Measurements from ENCODE around the gene COLGALT1. TPM values are rescaled to one million over a fixed set of nuclear protein-coding genes. Genes with fewer than 3 reads are reported as not detected.
"Not testable (repeated sequence)": the region's sequence is repeated elsewhere in the genome, so short reads cannot be mapped to it uniquely, and the experiment has no call there.

The COLGALT1 gene
- polyA plus RNA-seq, 3 donors: 66.8 to 176 (median 68.8) TPM

DNA sequence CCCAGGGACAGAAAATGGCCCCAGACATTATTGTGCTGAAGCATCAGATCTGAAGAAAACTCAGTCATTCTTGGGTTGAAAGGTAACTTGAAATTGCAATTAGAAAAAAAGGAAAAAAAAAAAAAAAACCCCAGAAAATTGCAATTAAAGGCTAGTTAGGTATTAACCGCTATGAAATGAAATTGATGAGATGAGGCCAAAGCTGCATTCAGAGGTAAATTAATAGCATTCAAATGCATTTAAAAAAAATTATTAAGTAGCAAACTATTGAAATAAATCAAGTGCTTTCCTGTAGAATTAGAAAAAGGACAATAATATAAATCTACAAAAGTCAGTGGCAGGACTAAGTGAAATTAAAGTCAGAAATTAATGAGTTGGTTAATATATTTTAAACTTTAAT is 37.6 kb upstream of the COLGALT1 start:
- Histone ChIP-seq H3K9ac (ENCODE audit: insufficient read depth, low read length, poor library complexity, severe bottlenecking) (no peak overlapping the region), H2AFZ (ENCODE audit: insufficient read depth, low read depth, low read length, poor library complexity, severe bottlenecking) (no peak overlapping the region), H3K27me3 (ENCODE audit: control insufficient read depth in 2 of 2, insufficient read depth in 2 of 2, low read length in 2 of 2) (no peaks in the 10 kb centered on the region), H3K36me3 (replicated peaks in 1 of 2; ENCODE audit: control insufficient read depth in 1 of 2, insufficient read depth in 2 of 2, low read length in 2 of 2) (peaks cover 34 to 58% of the 10 kb centered on the region in 2 donors), H3K9me3 (replicated peaks in 1 of 2; ENCODE audit: control insufficient read depth in 1 of 2, insufficient read depth in 1 of 2, low read length in 2 of 2) (peaks cover 11 to 13% of the 10 kb centered on the region in 2 donors), H3K4me2 (replicated peaks; ENCODE audit: extremely low read depth, low read length, poor library complexity, severe bottlenecking) (no peak overlapping the region), H3K4me3 (replicated peaks in 1 of 3; ENCODE audit: low read depth in 2 of 3, low read length in 3 of 3) (no peak overlapping the region), H4K20me1 (ENCODE audit: insufficient read depth, low read length) (peaks cover 11% of the 10 kb centered on the region), H3K79me2 (ENCODE audit: insufficient read depth, low read length) (peaks cover 37% of the 10 kb centered on the region), H3K4me1 (ENCODE audit: control insufficient read depth in 1 of 2, insufficient read depth in 2 of 2, low read length in 2 of 2) (peaks cover 27 to 35% of the 10 kb centered on the region in 2 donors), H3K27ac (ENCODE audit: low read depth in 1 of 2, low read length in 2 of 2) (no peak overlapping the region)
- TF ChIP-seq, protein P1, sequence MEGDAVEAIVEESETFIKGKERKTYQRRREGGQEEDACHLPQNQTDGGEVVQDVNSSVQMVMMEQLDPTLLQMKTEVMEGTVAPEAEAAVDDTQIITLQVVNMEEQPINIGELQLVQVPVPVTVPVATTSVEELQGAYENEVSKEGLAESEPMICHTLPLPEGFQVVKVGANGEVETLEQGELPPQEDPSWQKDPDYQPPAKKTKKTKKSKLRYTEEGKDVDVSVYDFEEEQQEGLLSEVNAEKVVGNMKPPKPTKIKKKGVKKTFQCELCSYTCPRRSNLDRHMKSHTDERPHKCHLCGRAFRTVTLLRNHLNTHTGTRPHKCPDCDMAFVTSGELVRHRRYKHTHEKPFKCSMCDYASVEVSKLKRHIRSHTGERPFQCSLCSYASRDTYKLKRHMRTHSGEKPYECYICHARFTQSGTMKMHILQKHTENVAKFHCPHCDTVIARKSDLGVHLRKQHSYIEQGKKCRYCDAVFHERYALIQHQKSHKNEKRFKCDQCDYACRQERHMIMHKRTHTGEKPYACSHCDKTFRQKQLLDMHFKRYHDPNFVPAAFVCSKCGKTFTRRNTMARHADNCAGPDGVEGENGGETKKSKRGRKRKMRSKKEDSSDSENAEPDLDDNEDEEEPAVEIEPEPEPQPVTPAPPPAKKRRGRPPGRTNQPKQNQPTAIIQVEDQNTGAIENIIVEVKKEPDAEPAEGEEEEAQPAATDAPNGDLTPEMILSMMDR (IDR thresholded peaks at IDR 0.05): no peak
- no peak for DNase-seq
- peak overlapping the region in 1 of 7 donors; percentile 33 for H3K27ac Mint-ChIP-seq
- peaks cover 31% of the 10 kb centered on the region for H3K4me1 Mint-ChIP-seq
- peaks cover 8 to 18% (median 13%) of the 10 kb centered on the region in 7 donors for H3K9me3 Mint-ChIP-seq
- WGBS (ENCODE audit: insufficient coverage): no CpG with 5 or more reads among the region's 1 CpG
- H3K4me3 Mint-ChIP-seq: no peak overlapping the region
- intact Hi-C loops (cut with micrococcal nuclease): no loop called here
- H3K27me3 Mint-ChIP-seq (ENCODE audit: low read depth in 3 of 3): peaks cover 0 to 4% (median 1%) of the 10 kb centered on the region in 3 donors
- peaks cover 30 to 67% of the 10 kb centered on the region in 2 donors for H3K36me3 Mint-ChIP-seq

- H3K27me3 Mint-ChIP-seq (ENCODE audit: low read depth in 3 of 3); DNase-seq; H3K27me3 ChIP-seq (ENCODE audit: control insufficient read depth in 2 of 2, insufficient read depth in 2 of 2, low read length in 2 of 2); intact Hi-C loops (cut with micrococcal nuclease); H3K9ac ChIP-seq (ENCODE audit: insufficient read depth, low read length, poor library complexity, severe bottlenecking); H3K4me3 ChIP-seq (replicated peaks in 1 of 3; ENCODE audit: low read depth in 2 of 3, low read length in 3 of 3); H3K4me3 Mint-ChIP-seq; H3K4me2 ChIP-seq (replicated peaks; ENCODE audit: extremely low read depth, low read length, poor library complexity, severe bottlenecking); H2AFZ ChIP-seq (ENCODE audit: insufficient read depth, low read depth, low read length, poor library complexity, severe bottlenecking); H3K27ac ChIP-seq (ENCODE audit: low read depth in 1 of 2, low read length in 2 of 2); H4K20me1 ChIP-seq (ENCODE audit: insufficient read depth, low read length): not testable (repeated sequence)
- peaks cover 8 to 20% (median 13%) of the 10 kb centered on the region in 7 donors for H3K9me3 Mint-ChIP-seq
- H3K4me1 Mint-ChIP-seq: peaks cover 31% of the 10 kb centered on the region
- Histone ChIP-seq H3K9me3 (replicated peaks in 1 of 2; ENCODE audit: control insufficient read depth in 1 of 2, insufficient read depth in 1 of 2, low read length in 2 of 2) (peaks cover 11 to 13% of the 10 kb centered on the region in 2 donors), H3K36me3 (replicated peaks in 1 of 2; ENCODE audit: control insufficient read depth in 1 of 2, insufficient read depth in 2 of 2, low read length in 2 of 2) (peaks cover 34 to 58% of the 10 kb centered on the region in 2 donors), H3K79me2 (ENCODE audit: insufficient read depth, low read length) (peaks cover 30% of the 10 kb centered on the region), H3K4me1 (ENCODE audit: control insufficient read depth in 1 of 2, insufficient read depth in 2 of 2, low read length in 2 of 2) (peaks cover 27 to 35% of the 10 kb centered on the region in 2 donors)
- 100% methylated on average over 5 of the region's 8 CpGs for WGBS (ENCODE audit: insufficient coverage)
- peaks cover 30 to 65% of the 10 kb centered on the region in 2 donors for H3K36me3 Mint-ChIP-seq
- peak overlapping the region in 1 of 7 donors; percentile 13 for H3K27ac Mint-ChIP-seq
Observed at GRCh38 chr19:17518654-17519053, 36.8 kb upstream of the COLGALT1 start.

Data from CD14-positive monocyte (primary cell).